ENCODE measurements around the gene CDKAL1.
A peak's percentile ranks its signal among the peaks of the same experiment; 100 is the strongest.
"Not testable (repeated sequence)": the region's sequence is repeated elsewhere in the genome, so short reads cannot be mapped to it uniquely, and the experiment has no call there.

Gene CDKAL1

DNA sequence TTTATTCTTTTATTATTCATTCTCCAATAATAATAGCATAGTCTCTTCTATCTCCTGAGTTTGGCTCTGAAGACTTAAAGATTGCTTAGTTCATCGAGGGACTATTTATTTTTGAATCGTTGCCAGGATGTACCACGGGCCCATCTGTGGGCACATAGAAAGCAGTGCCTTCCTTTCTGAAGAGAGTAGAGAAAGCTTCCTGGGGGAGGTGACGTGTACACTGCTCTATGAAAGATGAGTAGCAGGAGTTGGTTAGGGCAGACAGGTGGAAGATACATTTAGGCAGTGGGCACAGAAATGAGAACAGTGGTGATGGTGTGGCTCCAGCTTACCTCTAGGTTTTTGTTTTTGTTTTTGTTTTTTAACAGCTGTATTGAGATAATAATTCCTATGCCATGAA, 98.4 kb downstream of the CDKAL1 start:
- no peak for DNase-seq (ENCODE audit: low spot score)
- no peak for FAIRE-seq

DNA sequence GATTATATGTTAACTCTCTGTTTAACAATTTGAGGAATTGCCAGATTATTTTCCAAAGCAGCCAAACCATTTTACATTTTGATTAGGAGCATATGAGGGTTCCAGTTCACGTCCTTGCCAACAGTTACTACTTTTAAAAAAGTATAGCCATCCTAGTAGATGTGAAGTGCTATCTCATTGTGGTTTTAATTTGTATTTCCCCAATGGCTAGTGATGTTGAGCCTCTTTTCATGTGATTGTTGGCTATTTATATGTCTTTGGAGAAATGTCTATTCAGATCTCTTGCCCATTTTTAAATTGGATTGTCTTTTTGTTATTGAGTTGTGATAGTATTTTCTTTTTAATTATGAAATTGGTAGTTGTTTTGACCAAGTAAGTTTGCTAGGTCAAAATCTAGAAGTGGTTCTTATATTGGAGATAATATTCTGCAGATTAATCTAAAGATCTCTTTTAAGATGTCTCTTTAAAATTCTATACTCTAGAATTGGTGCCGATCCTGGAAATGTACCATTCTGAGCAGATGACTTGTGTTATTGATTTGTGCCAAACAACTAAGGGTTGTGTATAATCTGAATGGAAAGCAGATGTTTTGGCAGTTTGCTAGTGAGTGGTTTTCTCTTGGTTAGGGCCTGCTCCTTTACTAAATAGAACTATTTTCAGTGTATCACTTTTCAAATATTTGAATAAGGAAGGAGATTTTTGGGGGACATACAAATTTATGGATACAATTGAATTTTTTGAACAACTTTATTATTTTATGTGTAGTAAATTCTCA, 99.5 kb downstream of the CDKAL1 start:
- DNase-seq (ENCODE audit: low spot score) (no peak), FAIRE-seq (no peak)

DNA sequence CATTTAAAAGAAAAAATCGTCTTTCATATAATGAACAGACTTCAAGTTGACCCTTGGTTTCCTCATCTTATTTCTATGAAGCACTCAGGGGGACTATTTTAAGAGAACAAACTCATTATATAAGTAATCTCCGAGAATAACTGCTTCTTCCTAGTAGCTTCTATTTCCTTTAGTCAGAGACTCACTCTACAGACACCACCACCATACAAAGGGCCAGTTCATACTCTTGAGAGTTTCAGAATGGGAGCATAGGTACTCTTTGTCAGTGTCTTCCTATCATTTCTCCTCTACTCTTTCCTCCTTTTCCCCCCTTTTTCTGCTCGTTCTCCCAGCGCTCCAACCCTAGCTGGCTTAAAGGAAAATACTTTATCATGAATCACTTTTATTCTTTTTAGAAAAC, 104.9 kb downstream of the CDKAL1 start:
- DNase-seq (ENCODE audit: low spot score) (no peak), FAIRE-seq (no peak)

DNA sequence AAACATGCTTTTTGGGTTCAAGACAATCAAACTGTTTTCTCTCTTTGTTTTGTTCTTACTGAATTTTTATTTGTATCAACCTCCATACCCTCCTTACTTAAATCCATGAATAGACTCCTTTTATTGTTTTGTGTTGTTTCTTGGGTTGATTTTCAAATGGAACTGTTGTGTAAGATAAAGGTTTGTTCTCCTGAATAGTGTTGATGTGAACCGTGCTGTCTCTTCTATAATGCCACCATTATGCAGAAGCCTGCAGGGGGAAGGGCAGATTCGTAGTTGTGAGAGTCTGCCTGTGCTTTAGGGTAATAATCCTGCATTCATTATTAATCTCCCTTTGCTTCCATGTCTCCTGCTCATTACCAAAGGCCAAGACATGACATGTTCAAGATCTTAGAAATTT, 105.9 kb downstream of the CDKAL1 start:
- no peak for FAIRE-seq
- no peak for DNase-seq (ENCODE audit: low spot score)

DNA sequence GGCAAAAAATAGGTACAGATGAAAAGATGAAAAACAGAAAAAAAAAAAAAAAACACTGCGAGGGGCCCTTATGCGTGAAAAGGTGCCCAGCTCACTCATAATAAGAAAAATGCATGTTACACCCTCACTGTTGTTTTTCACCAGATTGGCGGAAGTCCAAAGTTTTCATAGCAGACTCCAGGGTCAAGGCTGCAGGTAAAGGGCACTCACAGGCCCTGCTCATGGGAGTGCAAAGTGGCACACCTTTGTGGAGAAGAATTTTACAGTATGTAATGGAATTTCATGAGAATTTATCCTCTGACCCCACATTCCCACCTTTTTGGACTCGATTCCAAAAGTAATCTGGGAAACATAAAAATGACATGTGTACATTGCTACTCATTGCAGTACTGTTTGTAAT, 108.2 kb downstream of the CDKAL1 start:
- FAIRE-seq, result no peak
- no peak for DNase-seq (ENCODE audit: low spot score)

DNA sequence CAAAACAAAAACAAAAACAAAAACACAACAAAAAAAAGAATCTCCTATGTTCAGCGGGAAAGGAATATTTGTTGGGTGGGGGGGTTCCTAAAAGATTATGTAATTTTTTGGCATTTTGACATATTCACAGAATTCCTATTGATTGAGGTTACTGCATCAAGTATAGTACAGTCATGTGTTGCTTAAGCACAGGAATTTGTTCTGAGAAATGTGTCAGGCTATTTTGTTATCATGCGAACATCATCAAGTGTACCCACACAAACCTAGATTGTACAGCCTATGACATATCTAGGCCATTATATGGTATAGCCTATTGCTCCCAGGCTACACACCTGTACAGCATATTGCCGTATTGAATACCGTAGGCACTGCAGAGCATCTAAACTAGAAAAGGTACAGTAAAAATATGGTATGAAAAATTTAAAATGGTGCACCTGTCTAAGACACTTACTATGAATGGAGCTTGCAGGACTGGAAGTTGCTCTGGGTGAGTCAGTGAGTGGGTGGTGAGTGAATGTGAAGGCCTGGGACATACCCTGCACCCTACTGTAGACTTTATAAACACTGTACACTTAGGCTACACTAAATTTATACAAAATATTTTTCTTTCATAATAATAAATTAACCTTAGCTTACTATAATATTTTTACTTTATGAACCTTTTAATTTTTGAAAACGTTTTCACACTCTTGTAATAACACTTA, 110.6 kb downstream of the CDKAL1 start:
- FAIRE-seq, result no peak
- no peak for DNase-seq (ENCODE audit: low spot score)

DNA sequence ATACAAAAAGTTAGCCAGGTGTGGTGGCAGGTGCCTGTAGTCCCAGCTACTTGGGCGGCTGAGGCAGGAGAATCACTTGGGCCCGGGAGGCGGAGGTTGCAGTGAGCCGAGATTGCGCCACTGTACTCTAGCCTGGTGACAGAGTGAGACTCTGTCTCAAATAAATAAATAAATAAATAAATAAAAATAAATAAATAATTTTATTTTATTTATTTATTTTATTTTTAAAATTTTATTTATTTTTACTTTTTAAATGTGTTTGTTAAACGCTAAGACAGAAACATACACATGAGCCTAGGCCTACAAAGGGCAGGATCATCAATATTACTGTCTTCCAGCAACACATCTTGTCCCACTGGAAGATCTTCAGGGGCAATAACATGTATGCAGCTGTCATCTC, 111.3 kb downstream of the CDKAL1 start:
- not testable (repeated sequence) for FAIRE-seq; DNase-seq (ENCODE audit: low spot score)

DNA sequence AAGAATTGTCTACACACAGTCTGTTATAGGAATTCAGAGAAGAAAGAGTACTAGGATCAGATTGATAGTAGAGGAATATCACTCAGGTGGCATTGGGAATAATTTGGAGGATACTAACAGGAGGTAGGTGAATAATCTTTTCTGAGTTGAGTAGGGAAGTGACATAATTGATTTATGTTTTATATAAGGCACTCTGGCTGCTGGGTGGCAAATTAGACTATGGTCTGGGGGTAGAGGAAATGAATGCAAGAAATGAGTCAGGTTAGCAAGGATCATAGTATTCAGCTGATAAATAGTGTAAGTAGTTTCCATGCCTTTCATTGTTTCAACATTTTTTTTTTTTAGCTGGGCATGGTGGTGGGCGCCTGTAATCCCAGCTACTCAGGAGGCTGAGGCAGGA, 113.3 kb downstream of the CDKAL1 start:
- no peak for DNase-seq (ENCODE audit: low spot score)

DNA sequence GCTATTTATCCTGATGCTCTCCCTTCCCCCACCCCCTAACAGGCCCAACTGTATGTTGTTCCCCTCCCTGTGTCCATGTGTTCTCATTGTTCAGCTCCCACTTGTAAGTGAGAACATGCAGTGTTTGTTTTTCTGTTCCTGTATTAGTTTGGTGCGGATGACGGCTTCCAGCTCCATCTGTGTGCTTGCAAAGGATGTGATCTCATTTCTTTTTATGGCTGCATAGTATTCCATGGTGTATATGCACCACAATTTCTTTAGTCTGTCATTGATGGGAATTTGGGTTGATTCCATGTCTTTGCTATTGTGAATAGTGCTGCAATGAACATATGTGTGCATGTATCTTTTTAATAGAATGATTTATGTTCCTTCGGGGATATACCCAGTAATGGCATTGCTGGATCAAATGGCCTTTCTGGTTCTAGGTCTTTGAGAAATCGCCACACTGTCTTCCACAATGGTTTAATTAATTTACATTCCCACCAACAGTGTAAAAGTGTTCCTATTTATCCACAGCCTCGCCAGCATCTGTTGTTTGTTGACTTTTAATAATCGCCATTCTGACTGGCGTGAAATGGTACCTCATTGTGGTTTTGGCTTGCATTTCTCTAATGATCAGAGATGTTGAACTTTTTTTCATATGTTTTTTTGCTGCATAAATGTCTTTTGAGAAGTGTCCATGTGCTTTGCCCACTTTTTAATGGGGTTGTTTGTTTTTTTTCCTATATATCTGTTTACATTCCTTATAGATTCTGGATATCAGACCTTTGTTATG, 115.6 kb downstream of the CDKAL1 start:
- FAIRE-seq; DNase-seq (ENCODE audit: low spot score): not testable (repeated sequence)

More for the DNA sequence above, 113.3 kb downstream of the CDKAL1 start:
- no peak for FAIRE-seq

DNA sequence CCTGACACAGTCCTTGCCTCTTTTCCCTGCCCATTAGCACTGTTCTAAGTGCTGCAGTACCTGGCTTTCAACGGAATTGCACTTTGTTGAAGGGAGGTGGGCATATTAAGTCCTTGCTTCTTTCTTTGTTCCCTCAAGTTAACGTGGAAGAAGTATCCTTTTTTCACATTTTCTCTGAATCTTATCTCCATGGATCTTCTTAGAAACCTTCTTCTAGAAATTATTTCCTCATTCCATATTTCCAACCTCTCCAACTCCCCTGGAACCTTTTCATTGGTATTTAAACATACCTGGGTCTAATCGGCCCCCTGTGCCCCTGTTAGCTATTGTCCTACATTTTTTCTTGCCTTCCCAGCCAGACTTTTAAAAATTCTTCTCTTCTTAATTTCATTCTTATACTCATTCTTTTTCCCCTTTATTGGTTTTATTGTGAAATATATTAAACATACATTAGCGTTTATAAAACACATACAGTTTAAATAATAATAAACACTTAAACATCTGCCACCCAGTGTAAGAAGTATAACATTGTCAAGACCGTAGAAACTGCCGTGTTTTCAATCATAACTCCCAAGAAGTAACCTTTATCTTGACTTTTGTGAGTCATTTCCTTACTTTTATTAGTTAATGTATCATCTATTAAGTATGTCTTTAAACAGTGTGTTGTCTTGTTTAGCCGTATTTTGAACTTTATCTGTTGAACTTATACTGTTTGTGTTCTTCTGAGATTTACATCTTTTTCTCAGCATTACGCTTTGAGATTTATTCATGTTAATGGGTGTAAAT, 118.2 kb downstream of the CDKAL1 start:
- DNase-seq (ENCODE audit: low spot score), result peak; percentile 73
- FAIRE-seq, result peak; percentile 94

DNA sequence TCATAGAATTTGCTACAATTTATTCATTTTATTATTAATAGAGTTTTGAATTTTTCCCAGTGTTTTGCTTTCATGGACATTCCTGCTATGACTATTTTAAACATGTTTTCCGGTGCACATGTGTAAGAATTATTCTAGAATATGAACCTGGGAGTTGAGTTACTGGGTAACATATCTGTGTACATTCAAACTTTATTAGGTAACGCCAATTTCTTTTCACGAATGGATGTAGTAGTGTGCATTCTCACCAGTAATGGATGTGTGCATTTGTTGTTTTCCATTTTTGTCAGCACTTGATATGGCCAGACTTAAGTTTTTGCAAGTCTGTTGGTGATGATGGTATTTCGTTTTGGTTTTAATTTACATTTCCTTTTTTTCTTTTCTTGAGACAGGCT, 118.8 kb downstream of the CDKAL1 start:
- no peak for FAIRE-seq
- DNase-seq (ENCODE audit: low spot score), result no peak

DNA sequence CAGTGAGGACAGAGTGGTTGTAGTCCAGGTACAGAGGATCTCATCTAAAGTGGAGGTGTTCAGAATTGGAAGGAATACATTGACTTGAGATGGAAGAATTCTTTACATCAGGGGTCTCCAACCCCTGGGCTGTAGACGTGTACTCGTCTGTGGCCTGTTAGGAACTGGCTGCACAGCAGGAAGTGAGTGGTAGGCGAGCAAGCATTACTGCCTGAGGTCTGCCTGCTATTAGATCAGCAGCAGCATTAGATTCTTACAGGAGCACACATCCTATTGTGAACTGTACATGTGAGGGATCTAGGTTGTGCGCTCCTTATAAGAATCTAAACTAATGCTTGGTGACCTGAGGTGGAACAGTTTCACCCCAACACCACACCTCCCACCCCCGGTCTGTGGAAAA, 121.1 kb downstream of the CDKAL1 start:
- no peak for FAIRE-seq

DNA sequence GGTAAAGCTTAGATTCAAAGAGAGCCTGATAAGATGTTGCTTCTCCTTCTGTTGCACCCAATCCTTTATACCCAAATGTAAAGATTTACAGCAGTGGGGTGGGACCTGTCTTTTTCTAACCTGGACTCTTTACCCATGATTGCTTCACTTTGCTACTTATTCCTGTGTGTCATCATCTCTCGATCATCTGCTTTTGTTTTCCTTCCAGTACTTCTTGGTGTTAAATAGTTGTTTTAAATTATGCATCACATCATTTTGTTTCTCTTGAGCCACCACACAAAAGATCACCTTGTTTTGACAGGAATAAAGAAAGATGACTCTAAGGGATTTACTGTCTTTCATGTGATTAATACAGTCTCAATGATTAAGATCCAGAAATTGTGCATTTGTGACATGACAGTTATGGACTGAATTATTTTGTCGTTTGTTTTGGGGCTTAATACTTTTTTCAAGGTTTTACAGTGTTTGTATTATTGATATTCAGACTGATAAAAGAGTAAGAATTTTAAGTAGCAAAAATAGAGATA, 123.1 kb downstream of the CDKAL1 start:
- no peak for FAIRE-seq
- no peak for DNase-seq (ENCODE audit: low spot score)

More for the DNA sequence above, 121.1 kb downstream of the CDKAL1 start:
- DNase-seq (ENCODE audit: low spot score), result no peak

DNA sequence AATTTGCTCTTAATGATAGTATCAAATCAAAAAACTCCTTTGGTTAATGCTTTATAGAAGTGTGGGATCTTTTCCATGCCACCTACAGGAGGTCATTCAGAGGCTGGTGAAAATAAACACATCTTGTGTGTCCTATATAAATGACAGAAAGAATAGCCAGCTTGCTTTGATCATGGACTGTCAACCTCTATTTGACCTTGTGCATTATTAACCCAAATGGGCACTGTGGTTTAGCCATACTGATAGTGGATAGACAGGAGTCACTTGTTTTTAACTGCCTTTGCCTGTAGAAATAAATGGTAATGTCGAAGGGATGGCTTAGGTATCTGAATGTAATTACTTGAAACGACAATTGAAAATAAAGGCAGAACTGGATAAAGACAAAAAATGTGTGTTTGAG, 123.8 kb downstream of the CDKAL1 start:
- FAIRE-seq, result peak; percentile 78
- DNase-seq (ENCODE audit: low spot score), result no peak

DNA sequence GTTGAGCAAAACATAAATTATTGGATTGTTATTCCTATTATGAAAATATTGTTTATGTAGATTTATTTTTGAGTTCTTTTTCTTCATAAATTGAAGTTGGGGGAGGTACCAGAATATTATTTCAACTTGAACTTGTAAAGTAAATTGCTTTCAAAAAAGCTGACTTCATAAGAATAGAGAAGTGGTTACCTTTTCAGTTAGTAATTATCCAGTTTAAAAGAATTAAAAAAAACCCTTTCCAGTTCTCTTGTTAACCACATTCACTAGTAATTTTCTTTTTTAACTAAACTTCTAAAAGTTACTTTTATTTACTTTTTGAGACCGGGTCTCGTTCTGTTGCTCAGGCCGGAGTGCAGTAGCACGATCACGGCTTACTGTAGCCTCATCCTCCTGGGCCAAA, 124.3 kb downstream of the CDKAL1 start:
- DNase-seq (ENCODE audit: low spot score), result no peak
- no peak for FAIRE-seq

DNA sequence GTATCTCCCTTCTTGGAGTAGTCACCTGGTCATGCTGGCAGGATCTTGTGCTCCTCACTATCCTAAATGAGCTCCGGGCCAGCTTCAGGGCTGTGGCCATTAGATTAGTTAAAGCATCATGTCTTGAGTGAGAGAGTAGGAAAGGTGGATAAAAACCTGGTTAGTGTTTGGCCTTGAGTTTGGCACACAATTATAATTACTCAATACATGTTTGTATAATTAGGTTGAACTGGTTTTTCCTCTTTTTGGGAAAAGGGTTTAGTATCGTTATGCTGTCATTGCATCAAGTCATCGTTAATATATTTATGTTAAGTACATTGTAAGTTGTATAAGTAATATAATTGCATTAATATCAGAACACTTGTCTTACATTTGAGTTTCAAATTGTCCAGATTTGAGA, 126.3 kb downstream of the CDKAL1 start:
- FAIRE-seq, result no peak
- DNase-seq (ENCODE audit: low spot score), result no peak

DNA sequence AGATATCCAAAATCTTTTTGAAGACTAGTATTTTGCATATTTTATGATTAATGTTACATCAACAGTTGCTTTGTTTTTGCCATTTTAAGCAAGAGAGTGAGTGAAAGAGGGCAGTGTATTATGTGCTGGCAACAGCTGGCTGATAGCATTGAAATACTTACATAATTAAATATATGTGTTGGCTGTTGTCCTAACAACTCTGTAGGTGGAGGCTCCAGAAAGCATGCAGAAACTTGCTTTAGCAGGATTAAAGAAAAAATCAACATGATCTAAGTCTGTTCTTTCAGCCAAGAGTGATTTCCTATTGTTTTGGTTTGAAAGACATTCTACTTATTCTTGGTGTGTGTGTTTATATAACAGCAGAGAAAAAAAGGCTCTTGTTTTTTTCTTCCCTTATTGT, 127.5 kb downstream of the CDKAL1 start:
- FAIRE-seq (no peak), DNase-seq (ENCODE audit: low spot score) (no peak)

DNA sequence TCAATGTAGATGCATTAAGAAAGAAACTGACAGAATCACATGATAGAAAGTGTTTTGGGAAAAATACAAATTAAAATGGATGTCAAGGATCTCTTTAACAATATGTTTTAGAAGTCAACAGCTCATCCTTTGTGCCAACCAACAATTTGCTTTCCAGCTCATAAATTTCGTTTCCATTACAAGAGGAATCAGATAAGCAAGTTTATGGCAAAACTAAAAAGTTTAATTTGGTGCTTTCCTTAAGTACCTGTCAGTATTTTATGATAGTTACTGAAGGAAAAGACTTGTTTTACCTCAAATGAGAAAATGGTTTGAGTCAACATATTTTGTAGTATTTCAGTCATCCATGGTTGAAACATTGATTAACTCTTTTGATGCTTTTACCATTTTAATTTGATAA, 130.0 kb downstream of the CDKAL1 start:
- DNase-seq (ENCODE audit: low spot score), result no peak
- FAIRE-seq, result no peak

DNA sequence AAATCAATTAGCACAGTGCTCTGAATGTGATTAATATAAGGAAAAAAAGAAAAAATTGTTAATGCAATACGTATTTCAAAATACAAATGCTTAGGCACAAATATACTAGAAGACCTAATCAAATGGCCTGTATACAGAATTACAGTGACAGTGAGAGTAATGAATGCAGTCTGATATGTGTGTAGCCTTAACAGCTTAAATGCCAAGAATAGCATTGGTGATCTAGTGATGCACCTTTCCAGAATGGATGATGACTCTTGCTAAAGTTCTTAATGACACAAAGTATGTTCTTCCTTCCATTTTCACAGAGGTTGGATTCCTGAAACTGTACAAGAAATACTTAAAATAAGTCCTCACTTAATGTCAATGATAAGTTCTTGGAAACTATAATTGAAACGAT, 131.0 kb downstream of the CDKAL1 start:
- DNase-seq (ENCODE audit: low spot score), result no peak
- FAIRE-seq, result no peak

DNA sequence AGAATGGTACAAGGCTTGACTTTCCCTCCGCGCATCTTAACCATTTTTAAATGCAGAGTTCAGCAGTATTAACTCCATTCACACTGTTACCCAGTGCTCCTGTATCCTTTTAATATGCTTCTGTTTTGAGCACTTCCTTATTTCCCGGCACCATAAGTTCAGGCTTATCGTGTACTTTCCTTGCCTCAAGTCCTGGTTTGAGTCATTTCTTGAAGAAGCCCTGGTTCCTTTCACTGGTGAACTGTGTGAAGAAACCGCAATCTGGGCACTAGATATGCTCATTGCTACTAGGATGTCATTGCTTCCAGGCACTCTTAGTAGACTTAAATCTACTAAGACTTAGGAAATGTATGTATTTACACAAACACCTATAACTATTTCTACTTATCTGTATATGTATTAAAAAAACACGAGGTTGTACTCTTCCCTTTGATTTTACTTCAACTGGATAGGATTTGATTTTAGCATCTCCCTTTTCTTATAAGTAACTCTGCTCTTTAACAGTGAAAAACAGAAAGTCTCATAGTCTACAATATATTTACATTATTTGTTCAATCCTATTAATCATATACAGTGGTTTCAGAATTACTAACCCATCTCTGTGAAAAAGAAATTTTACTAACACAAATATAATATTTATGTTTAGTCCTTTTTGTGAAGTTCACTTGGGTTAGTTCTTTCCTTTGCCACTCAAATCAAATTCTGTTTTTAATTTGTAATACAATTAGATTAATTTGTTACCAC, 135.5 kb downstream of the CDKAL1 start:
- FAIRE-seq (no peak), DNase-seq (ENCODE audit: low spot score) (no peak)

Measured in RCC 7860 (cell line).